Measurements from ENCODE around the gene TGM6.

TGM6 gene

DNA sequence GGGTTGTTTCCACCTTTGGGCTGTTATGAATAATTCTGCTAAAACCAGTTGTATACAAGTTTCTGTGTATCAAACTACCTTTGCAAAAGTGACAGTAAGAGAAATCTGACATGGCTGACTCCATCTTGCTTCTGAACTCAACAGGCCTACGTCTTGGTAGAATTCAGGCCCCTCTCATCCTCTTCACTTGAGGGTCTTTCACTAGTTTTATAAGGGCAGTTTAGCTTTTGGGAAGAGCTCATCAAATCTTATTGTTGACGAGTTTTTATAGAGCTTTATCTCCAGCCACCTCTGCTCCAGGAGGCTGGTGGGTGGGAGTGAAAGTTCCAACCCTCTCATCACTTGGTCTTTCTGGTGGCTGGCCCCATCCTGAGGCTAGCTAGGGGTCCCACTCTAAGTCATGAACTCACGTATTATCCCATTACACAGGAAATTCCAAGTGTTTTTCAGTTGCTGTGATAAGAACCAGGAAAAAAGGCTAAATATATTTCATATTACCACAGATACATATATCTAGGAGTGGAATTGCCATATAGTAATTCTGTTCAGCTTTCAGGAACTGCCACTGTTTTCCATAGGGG, 78.3 kb downstream of the TGM6 start:
- DNase-seq (ENCODE audit: low spot score): no peak

DNA sequence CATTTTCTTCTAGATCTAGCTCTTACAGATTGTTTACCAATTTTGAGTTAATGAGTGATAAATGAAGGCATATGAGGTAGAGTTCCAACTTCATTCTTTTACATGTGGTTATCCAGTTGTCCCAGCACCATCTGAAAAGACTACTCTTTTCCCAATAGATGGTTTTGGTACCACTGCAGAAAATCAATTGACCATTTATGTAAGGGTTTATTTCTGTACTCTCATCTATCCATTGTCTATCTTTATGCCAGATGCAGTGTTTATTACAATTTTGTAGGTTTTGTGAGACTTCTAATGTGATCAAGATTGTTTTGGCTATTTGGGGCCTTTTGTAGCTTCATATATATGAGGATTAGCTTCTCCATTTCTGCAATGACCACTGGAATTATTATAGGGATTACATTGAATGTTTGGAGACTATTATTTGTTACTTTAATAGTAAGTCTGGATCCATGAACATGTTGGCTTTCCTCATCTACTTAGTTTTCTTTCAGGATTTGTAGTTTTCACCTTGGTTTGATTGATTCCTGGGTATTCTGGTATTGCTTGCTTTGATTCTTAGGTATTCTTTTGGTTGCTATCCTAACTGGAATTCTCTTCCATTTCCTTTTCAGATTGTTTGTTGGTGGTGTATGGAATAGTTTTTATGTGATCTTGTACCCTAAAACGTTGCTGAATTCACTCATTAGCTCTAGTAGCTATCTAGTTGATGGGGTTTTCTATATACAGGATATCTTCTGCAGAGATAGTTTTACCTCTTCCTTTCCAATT, 79.5 kb downstream of the TGM6 start:
- no peak for DNase-seq (ENCODE audit: low spot score)

DNA sequence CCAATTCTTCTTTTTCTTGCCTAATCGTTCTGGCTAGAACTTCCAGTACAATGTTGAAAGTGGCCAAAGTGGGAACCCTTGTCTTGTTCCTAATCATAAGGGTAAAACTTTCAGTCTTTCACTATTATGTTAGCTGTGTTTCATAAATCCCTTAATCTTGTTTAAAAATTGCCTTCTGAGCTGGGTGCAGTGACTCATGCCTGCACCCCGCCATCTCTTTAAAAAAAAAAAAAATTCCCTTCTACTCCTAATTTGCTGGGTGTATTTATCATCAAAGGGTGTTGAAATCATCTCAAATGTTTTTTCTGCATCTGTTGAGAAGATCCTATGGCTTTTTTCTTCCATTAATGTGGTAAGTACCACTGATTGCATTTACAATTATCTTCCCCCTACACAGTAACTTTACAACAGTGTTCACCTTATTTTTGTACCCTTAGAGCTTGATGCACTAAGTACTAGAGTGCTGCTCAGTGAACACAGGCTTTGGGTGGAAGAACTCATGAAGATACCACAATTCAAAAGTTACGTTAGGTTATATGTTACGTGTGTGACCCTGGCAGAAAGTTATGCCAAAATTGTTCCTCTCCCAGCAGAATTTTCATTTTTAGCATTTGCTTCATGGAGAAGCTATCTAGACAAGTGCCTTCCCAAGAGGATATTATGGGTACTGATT, 80.2 kb downstream of the TGM6 start:
- no peak for DNase-seq (ENCODE audit: low spot score)

DNA sequence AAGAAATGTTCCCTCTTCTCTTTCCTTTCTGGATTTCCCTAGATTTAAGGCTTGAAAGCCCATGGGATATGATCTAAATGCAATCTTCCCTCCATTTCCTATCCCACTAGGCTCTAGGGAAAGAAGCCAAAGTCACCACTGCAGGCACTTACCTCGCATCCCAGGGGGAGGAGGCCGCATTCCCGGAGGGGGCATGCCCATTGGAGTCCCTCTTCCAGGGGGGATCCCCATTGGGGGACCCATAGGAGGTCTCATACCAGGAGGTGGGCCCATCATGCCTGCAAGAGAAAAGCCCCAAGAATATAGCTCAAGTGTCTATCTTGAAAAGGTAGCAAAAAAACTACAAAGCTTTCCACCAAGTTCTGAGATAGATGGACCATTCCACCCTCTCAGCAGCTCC, 81.8 kb downstream of the TGM6 start:
- no peak for DNase-seq (ENCODE audit: low spot score)

DNA sequence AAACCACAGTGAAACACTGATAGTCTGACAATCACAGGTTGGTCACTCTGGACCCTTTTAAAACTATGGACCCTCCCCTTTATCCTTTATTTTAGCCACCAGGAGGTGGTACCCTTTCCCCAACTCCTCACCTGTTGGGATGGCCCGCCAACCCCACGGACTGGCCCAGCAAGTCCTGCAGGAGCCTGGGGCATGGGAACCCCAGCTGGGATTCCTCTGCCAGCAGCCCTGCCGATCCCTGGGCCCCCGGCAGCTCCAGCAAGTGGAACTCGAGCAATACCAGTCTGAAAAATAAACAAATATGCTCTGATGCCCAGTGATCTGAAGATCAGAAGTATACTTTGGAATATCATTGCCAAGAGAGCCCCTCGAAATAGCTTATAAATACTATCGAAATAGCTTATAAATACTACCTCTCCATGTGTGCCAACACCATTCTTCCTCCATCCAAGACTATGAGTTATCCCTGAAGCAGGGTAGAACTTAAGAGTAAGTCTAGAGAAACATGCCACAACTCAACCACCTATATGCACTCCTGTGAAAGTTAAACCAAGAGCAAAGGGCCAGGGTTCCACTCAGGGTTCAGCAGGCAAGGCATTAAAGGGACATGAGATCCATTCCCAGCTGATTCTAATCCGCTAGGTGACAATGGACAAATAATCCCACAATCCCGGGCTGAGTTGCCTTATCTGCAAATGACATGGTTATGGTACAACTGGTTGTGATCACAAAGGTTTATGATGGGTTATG, 83.1 kb downstream of the TGM6 start:
- DNase-seq (ENCODE audit: low spot score): no peak

DNA sequence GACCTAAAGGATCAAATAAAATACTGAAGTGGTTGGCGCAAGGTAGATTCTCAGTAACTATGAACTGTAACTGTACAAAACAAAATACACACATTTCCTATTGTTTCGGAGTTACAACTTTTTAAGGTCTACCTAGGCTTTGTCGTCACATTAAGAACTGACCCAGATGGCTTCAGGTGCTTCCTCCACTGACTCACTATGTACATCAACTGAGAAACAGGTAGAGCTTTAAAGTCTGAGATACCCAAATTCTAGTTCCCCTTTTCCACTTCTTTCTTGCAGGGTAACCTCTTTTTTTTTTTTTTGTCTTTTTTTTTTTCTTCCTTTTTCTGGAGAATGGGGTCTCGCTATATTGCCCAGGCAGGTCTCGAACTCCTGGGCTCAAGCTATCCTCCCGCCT, 84.4 kb downstream of the TGM6 start:
- DNase-seq (ENCODE audit: low spot score): no peak

DNA sequence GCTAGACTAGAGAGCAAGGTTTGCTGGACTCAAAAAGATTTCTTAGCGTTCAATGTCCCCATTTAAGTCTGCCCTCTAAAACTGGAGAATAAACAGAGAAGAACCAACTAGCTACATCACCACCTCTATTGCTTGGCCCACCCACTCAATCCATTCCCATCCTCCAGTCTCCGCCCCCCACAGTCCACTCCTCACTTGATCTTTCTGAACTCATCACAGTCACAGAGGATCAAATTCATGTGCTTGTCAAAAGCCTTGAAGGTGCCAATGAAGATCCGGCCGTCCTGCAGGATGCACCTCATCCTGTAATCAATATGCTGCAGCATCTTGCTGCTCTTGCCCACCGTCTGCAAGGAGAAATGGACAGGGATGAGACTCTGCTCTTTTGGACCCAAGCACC, 86.7 kb downstream of the TGM6 start:
- DNase-seq (ENCODE audit: low spot score): no peak

DNA sequence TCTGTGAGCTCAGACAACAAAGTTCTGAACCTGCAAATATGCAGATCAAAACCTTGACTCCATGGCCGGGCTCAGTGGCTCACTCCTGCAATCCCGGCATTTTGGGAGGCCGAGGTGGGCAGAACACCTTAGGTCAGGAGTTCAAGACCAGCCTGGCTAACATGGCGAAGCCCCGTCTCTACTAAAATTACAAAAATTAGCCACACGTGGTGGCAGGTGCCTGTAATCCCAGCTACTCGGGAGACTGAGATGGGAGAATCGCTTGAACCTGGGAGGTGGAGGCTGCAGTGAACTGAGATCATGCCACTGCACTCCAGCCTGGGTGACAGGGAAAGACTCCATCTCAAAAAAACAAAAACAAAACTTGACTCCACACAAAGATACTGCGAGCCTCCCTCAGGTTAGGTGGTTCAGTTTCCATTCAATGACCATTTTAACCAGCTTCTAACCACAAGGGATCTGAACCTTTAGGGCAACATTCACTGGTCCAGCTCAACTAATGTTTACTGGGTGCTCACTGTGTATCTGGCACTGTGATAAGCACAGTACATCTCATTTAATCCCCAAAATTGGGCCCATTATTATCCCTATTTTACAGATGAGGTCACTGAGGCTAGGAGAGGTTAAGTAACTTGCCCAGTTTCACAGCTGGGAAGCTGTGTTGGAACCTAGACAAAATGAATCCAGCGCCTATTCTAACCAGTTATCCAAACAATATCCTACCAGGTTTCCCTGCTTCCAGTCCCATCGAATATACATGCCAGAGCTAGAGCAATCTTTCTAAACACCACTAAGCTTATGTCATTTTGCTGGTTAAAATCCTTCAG, 88.1 kb downstream of the TGM6 start:
- DNase-seq (ENCODE audit: low spot score): no peak

DNA sequence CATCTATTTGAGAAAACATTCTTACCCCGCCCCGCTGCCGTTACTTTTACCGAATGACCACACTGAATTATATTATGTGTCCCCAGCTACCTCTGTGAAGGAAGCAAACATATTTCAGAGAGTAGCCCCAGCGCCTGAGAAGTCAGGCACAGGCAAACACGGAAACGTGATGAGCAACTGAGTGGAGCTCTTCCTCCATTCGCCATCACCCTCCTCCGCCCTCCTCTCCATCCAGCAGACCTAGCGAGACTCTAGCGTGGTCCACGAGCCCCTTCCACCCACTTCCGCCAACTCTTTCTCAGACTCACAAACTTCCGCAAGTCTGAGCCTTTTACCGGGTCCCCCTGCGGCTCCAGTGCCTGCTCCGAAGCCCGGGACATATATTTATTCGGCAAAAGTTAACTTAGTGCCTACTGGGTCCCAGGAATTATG, 89.3 kb downstream of the TGM6 start:
- peak; percentile 70 for DNase-seq (ENCODE audit: low spot score)

DNA sequence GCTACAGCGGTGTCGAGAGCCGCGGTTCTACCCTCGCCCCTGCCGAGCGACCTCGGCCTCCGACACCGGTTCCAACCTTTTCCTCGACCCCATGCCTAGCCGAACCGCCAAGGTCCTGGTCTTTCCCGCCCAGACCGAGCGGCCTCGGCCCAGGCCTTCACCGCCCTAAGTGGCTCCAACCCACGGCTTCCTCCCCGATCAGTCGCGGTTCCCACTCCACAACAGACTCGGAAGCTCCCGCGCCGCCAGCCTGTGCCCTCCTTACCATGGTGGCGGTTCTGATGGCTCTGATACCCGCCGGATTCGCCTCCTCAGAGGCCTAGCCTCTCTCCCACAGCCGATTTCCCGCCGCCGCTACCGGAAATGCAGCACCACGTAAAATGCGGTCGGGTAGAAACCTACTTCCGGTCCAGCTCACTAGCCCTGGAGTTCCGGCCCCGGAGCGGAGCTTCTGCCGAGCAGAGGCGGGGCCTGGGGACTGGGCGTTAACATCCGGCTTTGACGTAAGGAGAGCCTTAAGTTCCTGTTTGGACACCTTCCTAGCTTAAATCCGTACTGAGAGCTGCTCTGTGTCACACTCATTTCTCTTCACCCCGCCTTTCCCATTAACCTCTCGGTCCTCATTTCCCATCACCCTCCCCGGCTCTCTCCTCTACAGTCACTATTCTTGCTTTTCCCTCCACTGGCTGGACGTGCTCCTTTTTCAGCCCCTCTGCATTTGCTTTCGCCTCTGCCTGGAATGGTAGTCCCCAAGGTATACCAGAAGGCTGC, 89.9 kb downstream of the TGM6 start, which contains the start of gene SNRPB:
Gene SNRPB (minus strand): TSS at position 367 of the 771 bp plus-strand sequence. CDS start 99 bp downstream, at position 268.
- peak; percentile 98 for DNase-seq (ENCODE audit: low spot score)

DNA sequence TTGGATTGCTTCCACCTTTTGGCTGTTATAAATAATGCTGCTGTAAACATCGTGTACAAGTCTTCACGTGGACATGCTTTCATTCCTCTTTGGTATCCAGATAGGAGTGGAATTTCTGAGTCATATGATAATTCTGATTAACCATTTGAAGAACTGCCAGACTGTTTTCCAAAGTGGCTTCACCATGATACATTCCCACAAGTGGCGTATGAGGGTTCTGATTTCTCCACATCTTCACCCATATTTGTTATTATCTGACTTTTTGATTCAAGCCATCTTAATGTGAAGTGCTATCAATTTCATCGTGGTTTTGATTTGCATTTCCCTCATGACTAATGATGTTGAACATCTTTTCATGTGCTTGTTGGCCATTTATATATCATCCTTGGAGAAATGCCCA, 92.8 kb downstream of the TGM6 start:
- DNase-seq (ENCODE audit: low spot score): peak; percentile 17

DNA sequence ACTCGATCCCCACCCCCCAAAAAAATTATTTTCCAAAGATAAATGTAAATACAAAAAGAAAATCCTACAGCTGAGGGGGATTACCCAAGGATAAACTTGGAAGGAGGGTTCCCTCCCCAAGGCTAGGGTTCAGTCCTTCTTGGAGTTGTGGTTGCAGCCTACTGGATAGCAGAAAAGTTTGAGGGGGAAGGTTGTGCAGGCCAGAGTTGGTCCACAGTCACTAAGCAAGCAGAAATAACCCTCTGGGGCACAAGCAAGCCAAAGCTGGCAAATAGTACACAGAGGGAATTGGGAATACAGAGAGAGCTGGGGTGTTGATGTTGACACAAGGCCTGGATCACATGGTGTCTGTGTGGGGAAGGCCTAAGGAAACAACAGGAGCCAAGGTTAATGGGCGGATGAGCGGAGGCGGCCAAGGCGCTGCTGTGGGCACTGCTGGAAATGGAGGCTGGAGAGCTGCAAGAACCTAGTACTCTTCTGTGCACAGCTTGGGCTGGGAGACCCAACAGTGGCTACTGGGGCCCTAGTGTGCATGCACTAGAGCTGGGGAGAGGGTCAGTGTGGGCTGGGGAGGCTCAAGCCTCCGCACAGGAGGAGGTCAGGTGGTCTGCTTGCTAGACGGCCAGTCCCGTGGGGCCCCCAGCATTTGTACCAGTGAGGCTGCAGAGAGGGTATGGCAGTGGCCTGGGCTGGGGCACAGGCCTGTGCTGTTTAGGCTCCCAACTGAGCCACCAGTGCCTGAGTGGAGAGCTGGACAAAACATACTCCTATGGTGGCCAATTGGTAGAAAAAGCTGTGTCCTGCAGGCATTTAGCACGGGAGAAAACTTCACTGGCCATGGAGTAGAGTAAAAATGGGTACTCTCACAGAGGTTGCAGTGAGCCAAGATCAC, 95.4 kb downstream of the TGM6 start:
- no peak for DNase-seq (ENCODE audit: low spot score)

DNA sequence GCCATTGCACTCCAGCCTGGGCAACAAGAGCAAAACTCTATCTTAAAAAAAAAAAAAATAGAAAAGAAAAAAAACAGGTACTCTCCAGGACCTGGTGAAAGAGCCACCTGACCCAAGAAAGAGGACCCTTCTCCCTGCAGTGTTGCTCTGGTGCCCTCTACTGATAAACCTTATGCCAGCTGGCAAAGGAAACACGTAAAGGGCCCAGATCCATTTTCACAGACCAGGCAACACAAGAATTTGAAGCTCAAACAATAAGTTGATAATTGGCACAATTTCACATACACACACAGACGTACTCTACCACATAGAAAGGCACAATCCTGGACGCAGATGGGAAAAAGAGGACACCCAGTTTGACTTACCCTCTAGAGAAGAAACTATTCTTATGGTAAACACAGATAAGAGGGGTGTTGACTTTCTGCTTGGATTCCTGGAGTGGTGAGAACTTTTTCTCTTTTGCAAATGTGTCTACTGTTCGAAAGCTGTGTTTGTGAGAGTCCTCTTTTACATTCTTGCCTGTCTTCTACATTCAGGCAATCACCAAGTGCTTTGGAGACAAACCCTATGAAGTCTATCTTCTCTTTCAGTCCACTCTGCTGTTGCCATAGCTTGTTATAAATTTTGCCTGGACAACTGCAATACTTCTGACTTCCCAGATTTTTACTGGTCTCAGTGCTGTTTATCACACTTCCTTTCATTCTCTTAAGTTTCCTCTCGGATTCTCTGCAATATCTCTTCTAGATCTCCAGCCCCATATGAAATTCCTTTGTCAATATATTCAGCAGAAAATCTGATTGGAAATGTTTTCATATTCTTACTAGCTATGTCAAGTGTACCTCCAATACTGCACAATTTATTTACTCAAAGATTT, 96.3 kb downstream of the TGM6 start:
- no peak for DNase-seq (ENCODE audit: low spot score)

DNA sequence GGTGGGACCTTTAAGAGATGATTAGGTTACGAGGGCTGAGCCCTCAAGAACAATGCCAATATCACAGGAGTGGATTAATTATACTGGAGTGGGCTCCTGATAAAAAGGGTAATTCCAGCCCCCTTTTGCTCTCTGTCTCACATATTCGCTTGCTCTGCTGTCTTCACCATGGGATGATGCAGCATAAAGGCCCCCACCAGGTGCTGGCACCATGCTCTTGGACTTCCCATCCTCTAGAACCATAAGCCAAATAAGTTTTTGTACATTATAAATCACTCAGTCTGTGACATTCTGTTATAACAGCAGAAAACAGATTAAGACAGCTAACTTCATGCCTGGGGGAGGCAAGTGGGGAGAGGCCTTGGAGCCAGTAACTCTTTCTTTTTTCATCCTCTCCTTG, 99.7 kb downstream of the TGM6 start:
- DNase-seq (ENCODE audit: low spot score): no peak

Data from AG20443 (cell line).